ENCODE data around the gene CEACAM18. TPM values are rescaled to one million over a fixed set of nuclear protein-coding genes. Genes with fewer than 3 reads are reported as not detected.

CEACAM18 gene
- total and polyA plus RNA-seq, 4 donors = not detected

DNA sequence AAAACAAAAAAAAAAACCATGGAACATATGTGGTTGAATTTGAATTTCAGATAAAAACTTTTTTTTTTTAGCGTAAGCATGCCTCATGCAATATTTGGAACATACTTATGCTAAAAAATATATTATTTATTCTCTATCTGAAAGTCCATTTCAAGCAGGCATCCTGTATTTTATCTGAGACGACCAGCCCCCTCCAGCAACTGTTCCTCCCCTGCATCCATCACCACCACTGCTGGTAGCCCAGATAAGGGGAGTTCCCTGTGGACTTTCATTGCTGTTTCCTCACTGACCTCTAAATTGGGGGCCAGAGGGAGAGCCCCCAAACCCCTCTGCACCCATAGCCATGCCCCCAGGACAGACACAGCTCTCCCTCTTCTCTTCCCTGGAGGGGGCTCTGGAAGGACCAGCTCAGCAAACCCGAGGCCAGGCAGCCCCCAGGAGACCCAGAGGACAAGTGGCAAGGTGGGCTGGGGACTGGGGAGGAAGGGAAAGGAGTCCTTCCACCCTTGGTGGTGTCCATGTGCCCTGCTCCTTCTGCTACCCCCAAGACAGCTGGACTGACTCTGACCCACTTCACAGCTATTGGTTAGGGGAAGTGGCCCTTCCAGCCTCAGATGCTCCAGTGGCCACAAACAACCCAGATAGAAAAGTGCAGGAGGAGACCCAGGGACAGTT, 29.9 kb downstream of the CEACAM18 start:
- no peak for TF ChIP-seq CTCF (IDR thresholded peaks at IDR 0.05; ENCODE audit: control extremely low read depth, extremely low read depth)
- WGBS, 2 donors = 45 to 59% methylated on average over 3 of the region's 3 CpGs

GRCh38 chr19:51509823-51510660, 31.7 kb downstream of the CEACAM18 start:
- no peak for TF ChIP-seq CTCF (IDR thresholded peaks at IDR 0.05; ENCODE audit: control extremely low read depth, extremely low read depth)
- DNase-seq = no peak

More for the DNA sequence above, 29.9 kb downstream of the CEACAM18 start:
- Histone ChIP-seq H3K9me3 (ENCODE audit: control insufficient read depth in 4 of 4, insufficient read depth in 3 of 4, low read length in 3 of 4) (peaks cover 0 to 7% (median 0%) of the 10 kb centered on the region in 4 donors), H3K9ac (ENCODE audit: insufficient read depth in 1 of 2, low read length in 2 of 2) (no peak overlapping the region), H3K27me3 (ENCODE audit: control insufficient read depth in 3 of 3, insufficient read depth in 3 of 3, low read length in 2 of 3) (peaks cover 0 to 3% (median 2%) of the 10 kb centered on the region in 3 donors), H3K4me3 (no peak overlapping the region), H3K36me3 (ENCODE audit: control insufficient read depth in 4 of 4, insufficient read depth in 4 of 4, low read length in 4 of 4) (no peaks in the 10 kb centered on the region), H3K27ac (ENCODE audit: low read depth in 1 of 2, low read length in 1 of 2) (no peak overlapping the region), H3K4me1 (ENCODE audit: control insufficient read depth in 5 of 5, insufficient read depth in 5 of 5, low read length in 5 of 5) (no peaks in the 10 kb centered on the region)
- DNase-seq (no peak), ATAC-seq (ENCODE audit: insufficient read depth, low FRiP score) (no peak)

GRCh38 chr19:51511353-51511752, 33.0 kb downstream of the CEACAM18 start:
- Histone ChIP-seq H3K4me1 (ENCODE audit: control insufficient read depth in 5 of 5, insufficient read depth in 5 of 5, low read length in 5 of 5) (no peaks in the 10 kb centered on the region), H3K27me3 (ENCODE audit: control insufficient read depth in 3 of 3, insufficient read depth in 3 of 3, low read length in 2 of 3) (peaks cover 0 to 4% (median 2%) of the 10 kb centered on the region in 3 donors), H3K4me3 (no peak overlapping the region), H3K9me3 (ENCODE audit: control insufficient read depth in 4 of 4, insufficient read depth in 3 of 4, low read length in 3 of 4) (no peaks in the 10 kb centered on the region), H3K27ac (ENCODE audit: low read depth in 1 of 2, low read length in 1 of 2) (no peak overlapping the region), H3K9ac (ENCODE audit: insufficient read depth in 1 of 2, low read length in 2 of 2) (no peak overlapping the region), H3K36me3 (ENCODE audit: control insufficient read depth in 4 of 4, insufficient read depth in 4 of 4, low read length in 4 of 4) (no peaks in the 10 kb centered on the region)
- TF ChIP-seq CTCF (IDR thresholded peaks at IDR 0.05; ENCODE audit: control extremely low read depth, extremely low read depth) = no peak
- WGBS, 2 donors = 14 to 15% methylated on average over 6 of the region's 6 CpGs
- DNase-seq = no peak
- no peak for ATAC-seq (ENCODE audit: insufficient read depth, low FRiP score)

More at GRCh38 chr19:51509823-51510660, 31.7 kb downstream of the CEACAM18 start:
- WGBS, 2 donors = 18 to 40% methylated on average over 7 of the region's 7 CpGs
- no peak overlapping the region for H3K9ac ChIP-seq (ENCODE audit: insufficient read depth in 1 of 2, low read length in 2 of 2)
- H3K4me3 ChIP-seq = no peak overlapping the region
- H3K4me1 ChIP-seq (ENCODE audit: control insufficient read depth in 5 of 5, insufficient read depth in 5 of 5, low read length in 5 of 5) = no peaks in the 10 kb centered on the region
- no peak overlapping the region for H3K27ac ChIP-seq (ENCODE audit: low read depth in 1 of 2, low read length in 1 of 2)
- ATAC-seq (ENCODE audit: insufficient read depth, low FRiP score) = no peak
- H3K36me3 ChIP-seq (ENCODE audit: control insufficient read depth in 4 of 4, insufficient read depth in 4 of 4, low read length in 4 of 4) = no peaks in the 10 kb centered on the region
- H3K9me3 ChIP-seq (ENCODE audit: control insufficient read depth in 4 of 4, insufficient read depth in 3 of 4, low read length in 3 of 4) = peaks cover 0 to 2% (median 0%) of the 10 kb centered on the region in 4 donors
- H3K27me3 ChIP-seq (ENCODE audit: control insufficient read depth in 3 of 3, insufficient read depth in 3 of 3, low read length in 2 of 3) = peaks cover 0 to 4% (median 2%) of the 10 kb centered on the region in 3 donors
